A673 (cell line): Measurements from ENCODE around the gene IP6K1. TPM values are rescaled to one million over a fixed set of nuclear protein-coding genes. Genes with fewer than 3 reads are reported as not detected.

Source experiments
- BruUV-seq: library from RNA; stranded (reverse); fragments of 400-500 nt; replicated peaks from 2 replicates; lab custom pipeline; 2021; lab: Mats Ljungman, UMichigan
- CTCF ChIA-PET: fragments of 300-600 bp; sonication (Branson Sonifier 250); formaldehyde crosslinking; loops from one replicate; lab custom pipeline; 2022; ENCODE audit warnings: antibody characterized with exemption; lab: Charles Lee
- POLR2A ChIA-PET: fragments of 300-600 bp; sonication (Branson Sonifier 250); formaldehyde crosslinking; loops from one replicate; lab custom pipeline; 2022; ENCODE audit warnings: antibody characterized with exemption; ENCODE audit not compliant: low non-redundant PET; lab: Charles Lee
- DNase-seq: peaks from one replicate; pipeline ENCODE4 v3.0.0-alpha.2; 2015; ENCODE audit warnings: low spot score
- H3K27ac ChIP-seq: fragments of 200-600 bp; sonication (generic); 2 replicates; pipeline ENCODE4 v1.5.1; 2016; ENCODE audit warnings: mixed run types, low read depth, mild to moderate bottlenecking, mixed read lengths, antibody characterized with exemption, low read length; ENCODE audit not compliant: poor library complexity, severe bottlenecking
- H3K27me3 ChIP-seq: fragments of 200-600 bp; sonication (generic); replicated peaks from 2 replicates; pipeline ENCODE4 v1.6.1; 2017; ENCODE audit warnings: mixed run types, low read depth, mild to moderate bottlenecking, mixed read lengths, antibody characterized with exemption, low read length; ENCODE audit not compliant: insufficient read depth, poor library complexity
- H3K36me3 ChIP-seq: fragments of 200-600 bp; sonication (generic); 2 replicates; pipeline ENCODE4 v1.6.1; 2016; ENCODE audit warnings: mixed run types, mild to moderate bottlenecking, mixed read lengths, antibody characterized with exemption, low read length; ENCODE audit not compliant: insufficient read depth, poor library complexity, severe bottlenecking
- H3K4me1 ChIP-seq: fragments of 200-600 bp; sonication (generic); 2 replicates; pipeline ENCODE4 v1.6.1; 2017; ENCODE audit warnings: mixed run types, mild to moderate bottlenecking, mixed read lengths, antibody characterized with exemption, low read length; ENCODE audit not compliant: insufficient read depth, poor library complexity, severe bottlenecking
- H3K4me3 ChIP-seq: fragments of 200-600 bp; sonication (generic); 2 replicates; pipeline ENCODE4 v1.5.1; 2016; ENCODE audit warnings: low read depth, mixed run types, mild to moderate bottlenecking, mixed read lengths, low read length; ENCODE audit not compliant: poor library complexity, severe bottlenecking
- H3K9me3 ChIP-seq: fragments of 200-600 bp; sonication (generic); 2 replicates; pipeline ENCODE4 v1.6.1; 2016; ENCODE audit warnings: mixed run types, low read depth, mild to moderate bottlenecking, mixed read lengths, antibody characterized with exemption, low read length; ENCODE audit not compliant: poor library complexity, severe bottlenecking
- CTCF ChIP-seq: fragments of 300-800, 200-600 bp; sonication (generic); conservative IDR thresholded peaks from 2 replicates; pipeline ENCODE4 v1.5.1; 2017; ENCODE audit warnings: low read depth, mild to moderate bottlenecking, antibody characterized with exemption, low read length, moderate library complexity, mixed read lengths
- EZH2 ChIP-seq: fragments of 200-600 bp; sonication (generic); IDR thresholded peaks from 2 replicates; pipeline ENCODE4 v1.6.1; 2017; ENCODE audit warnings: borderline replicate concordance, low read depth, mild to moderate bottlenecking, mixed read lengths, antibody characterized with exemption, low read length; ENCODE audit not compliant: poor library complexity, severe bottlenecking
- intact Hi-C: fragments of 100-400 bp; cut with micrococcal nuclease; formaldehyde crosslinking; loops from one replicate; pipeline ENCODE4 v1.10.0; 2022; ENCODE audit not compliant: unreplicated experiment
- total RNA-seq: library from RNA; stranded (reverse); gene quantifications from 2 replicates; pipeline ENCODE4 v1.2.3, GENCODE V29; 2021

Gene IP6K1
- total RNA-seq, 1 experiment from 2014 or later, result 29.0 TPM

DNA sequence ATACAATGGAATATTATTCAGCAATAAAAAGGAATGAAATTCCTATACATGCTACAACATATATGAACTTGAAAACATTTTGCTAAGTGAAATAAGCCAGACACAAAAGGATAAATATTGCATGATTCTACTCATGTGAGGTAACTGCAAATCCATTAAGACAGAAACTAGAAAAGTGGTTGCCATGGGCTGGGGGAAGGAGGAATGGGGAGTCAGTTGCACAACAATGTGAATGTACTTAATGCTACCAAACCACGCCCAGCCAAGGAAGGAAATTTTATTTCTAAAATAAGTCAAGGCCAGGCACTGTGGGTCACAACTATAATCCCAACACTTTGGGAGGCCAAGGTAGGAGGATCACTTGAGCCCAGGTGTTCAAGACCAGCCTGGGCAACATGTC, 52.8 kb downstream of the IP6K1 start:
- Histone ChIP-seq H3K4me3 (no peak overlapping the region), H3K27me3 (no peaks in the 10 kb centered on the region), H3K9me3 (no peaks in the 10 kb centered on the region), H3K27ac (no peak overlapping the region), H3K36me3 (no peaks in the 10 kb centered on the region), H3K4me1 (no peaks in the 10 kb centered on the region)
- no TSS peak for BruUV-seq
- no peak for TF ChIP-seq EZH2
- TF ChIP-seq CTCF, result no peak
- CTCF ChIA-PET, result no interaction called here
- intact Hi-C loops, result no loop called here
- DNase-seq, result no peak
- POLR2A ChIA-PET, result no interaction called here

GRCh38 chr3:49732597-49732996, 53.7 kb downstream of the IP6K1 start:
- no peaks in the 10 kb centered on the region for H3K4me1 ChIP-seq
- no peak overlapping the region for H3K4me3 ChIP-seq
- no peaks in the 10 kb centered on the region for H3K27me3 ChIP-seq
- no peaks in the 10 kb centered on the region for H3K9me3 ChIP-seq
- TF ChIP-seq CTCF (no peak), EZH2 (no peak)
- no peaks in the 10 kb centered on the region for H3K36me3 ChIP-seq
- no peak overlapping the region for H3K27ac ChIP-seq
- CTCF ChIA-PET, result no interaction called here
- BruUV-seq, result no TSS peak
- no peak for DNase-seq
- intact Hi-C loops, result no loop called here
- POLR2A ChIA-PET, result no interaction called here

GRCh38 chr3:49729966-49730609, 56.3 kb downstream of the IP6K1 start:
- no peak for DNase-seq
- POLR2A ChIA-PET, result no interaction called here
- no peak overlapping the region for H3K4me3 ChIP-seq
- H3K4me1 ChIP-seq, result no peaks in the 10 kb centered on the region
- no peak overlapping the region for H3K27ac ChIP-seq
- TF ChIP-seq EZH2, result no peak
- TF ChIP-seq CTCF, result no peak
- no TSS peak for BruUV-seq
- CTCF ChIA-PET, result no interaction called here
- no peaks in the 10 kb centered on the region for H3K36me3 ChIP-seq
- no peaks in the 10 kb centered on the region for H3K9me3 ChIP-seq
- intact Hi-C loops, result loop anchor here (10.0 kb wide), 1 partner anchor 115 kb away; no protein-coding TSS in a partner anchor
- no peaks in the 10 kb centered on the region for H3K27me3 ChIP-seq
